ENCODE data around the gene PNRC1. TPM values are rescaled to one million over a fixed set of nuclear protein-coding genes. Genes with fewer than 3 reads are reported as not detected.

Gene PNRC1
- total and polyA plus RNA-seq, 2 experiments from 2014 or later: 35.0 to 38.6 TPM

DNA sequence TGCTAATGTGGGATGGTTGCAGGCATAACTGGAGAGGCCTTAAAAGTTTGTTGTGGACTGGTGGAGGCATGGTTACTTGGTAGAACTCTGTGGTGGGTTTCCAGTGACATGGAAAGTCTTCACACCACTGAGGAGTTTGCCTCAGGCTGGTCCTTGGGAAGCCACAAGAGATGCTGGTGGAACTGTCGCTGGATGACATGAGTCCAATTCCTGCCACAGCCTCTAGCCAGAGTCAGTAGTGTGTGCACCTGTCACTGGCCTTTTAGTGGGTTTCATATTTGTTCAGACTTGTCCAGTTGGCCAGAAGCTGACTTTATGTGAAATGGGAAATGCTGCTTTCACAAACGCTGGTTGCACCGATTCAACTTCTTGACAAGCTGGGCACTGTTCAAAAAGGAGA lies 51.0 kb downstream of the PNRC1 start (continued):
- TF ChIP-seq, protein P1, sequence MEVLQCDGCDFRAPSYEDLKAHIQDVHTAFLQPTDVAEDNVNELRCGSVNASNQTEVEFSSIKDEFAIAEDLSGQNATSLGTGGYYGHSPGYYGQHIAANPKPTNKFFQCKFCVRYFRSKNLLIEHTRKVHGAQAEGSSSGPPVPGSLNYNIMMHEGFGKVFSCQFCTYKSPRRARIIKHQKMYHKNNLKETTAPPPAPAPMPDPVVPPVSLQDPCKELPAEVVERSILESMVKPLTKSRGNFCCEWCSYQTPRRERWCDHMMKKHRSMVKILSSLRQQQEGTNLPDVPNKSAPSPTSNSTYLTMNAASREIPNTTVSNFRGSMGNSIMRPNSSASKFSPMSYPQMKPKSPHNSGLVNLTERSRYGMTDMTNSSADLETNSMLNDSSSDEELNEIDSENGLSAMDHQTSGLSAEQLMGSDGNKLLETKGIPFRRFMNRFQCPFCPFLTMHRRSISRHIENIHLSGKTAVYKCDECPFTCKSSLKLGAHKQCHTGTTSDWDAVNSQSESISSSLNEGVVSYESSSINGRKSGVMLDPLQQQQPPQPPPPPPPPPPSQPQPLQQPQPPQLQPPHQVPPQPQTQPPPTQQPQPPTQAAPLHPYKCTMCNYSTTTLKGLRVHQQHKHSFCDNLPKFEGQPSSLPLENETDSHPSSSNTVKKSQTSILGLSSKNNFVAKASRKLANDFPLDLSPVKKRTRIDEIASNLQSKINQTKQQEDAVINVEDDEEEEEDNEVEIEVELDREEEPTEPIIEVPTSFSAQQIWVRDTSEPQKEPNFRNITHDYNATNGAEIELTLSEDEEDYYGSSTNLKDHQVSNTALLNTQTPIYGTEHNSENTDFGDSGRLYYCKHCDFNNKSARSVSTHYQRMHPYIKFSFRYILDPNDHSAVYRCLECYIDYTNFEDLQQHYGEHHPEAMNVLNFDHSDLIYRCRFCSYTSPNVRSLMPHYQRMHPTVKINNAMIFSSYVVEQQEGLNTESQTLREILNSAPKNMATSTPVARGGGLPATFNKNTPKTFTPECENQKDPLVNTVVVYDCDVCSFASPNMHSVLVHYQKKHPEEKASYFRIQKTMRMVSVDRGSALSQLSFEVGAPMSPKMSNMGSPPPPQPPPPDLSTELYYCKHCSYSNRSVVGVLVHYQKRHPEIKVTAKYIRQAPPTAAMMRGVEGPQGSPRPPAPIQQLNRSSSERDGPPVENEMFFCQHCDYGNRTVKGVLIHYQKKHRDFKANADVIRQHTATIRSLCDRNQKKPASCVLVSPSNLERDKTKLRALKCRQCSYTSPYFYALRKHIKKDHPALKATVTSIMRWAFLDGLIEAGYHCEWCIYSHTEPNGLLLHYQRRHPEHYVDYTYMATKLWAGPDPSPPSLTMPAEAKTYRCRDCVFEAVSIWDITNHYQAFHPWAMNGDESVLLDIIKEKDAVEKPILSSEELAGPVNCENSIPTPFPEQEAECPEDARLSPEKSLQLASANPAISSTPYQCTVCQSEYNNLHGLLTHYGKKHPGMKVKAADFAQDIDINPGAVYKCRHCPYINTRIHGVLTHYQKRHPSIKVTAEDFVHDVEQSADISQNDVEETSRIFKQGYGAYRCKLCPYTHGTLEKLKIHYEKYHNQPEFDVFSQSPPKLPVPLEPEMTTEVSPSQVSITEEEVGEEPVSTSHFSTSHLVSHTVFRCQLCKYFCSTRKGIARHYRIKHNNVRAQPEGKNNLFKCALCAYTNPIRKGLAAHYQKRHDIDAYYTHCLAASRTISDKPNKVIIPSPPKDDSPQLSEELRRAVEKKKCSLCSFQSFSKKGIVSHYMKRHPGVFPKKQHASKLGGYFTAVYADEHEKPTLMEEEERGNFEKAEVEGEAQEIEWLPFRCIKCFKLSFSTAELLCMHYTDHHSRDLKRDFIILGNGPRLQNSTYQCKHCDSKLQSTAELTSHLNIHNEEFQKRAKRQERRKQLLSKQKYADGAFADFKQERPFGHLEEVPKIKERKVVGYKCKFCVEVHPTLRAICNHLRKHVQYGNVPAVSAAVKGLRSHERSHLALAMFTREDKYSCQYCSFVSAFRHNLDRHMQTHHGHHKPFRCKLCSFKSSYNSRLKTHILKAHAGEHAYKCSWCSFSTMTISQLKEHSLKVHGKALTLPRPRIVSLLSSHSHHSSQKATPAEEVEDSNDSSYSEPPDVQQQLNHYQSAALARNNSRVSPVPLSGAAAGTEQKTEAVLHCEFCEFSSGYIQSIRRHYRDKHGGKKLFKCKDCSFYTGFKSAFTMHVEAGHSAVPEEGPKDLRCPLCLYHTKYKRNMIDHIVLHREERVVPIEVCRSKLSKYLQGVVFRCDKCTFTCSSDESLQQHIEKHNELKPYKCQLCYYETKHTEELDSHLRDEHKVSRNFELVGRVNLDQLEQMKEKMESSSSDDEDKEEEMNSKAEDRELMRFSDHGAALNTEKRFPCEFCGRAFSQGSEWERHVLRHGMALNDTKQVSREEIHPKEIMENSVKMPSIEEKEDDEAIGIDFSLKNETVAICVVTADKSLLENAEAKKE (CRISPR knock-in tag; IDR thresholded peaks at IDR 0.05): no peak
- TF ChIP-seq, protein P2, sequence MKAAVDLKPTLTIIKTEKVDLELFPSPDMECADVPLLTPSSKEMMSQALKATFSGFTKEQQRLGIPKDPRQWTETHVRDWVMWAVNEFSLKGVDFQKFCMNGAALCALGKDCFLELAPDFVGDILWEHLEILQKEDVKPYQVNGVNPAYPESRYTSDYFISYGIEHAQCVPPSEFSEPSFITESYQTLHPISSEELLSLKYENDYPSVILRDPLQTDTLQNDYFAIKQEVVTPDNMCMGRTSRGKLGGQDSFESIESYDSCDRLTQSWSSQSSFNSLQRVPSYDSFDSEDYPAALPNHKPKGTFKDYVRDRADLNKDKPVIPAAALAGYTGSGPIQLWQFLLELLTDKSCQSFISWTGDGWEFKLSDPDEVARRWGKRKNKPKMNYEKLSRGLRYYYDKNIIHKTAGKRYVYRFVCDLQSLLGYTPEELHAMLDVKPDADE (IDR thresholded peaks at IDR 0.05): no peak
- no peak for TF ChIP-seq EZH2phosphoT487 (IDR thresholded peaks at IDR 0.05; ENCODE audit: unreplicated experiment)
- TF ChIP-seq JUNB (IDR thresholded peaks at IDR 0.05; ENCODE audit: unreplicated experiment): no peak

DNA sequence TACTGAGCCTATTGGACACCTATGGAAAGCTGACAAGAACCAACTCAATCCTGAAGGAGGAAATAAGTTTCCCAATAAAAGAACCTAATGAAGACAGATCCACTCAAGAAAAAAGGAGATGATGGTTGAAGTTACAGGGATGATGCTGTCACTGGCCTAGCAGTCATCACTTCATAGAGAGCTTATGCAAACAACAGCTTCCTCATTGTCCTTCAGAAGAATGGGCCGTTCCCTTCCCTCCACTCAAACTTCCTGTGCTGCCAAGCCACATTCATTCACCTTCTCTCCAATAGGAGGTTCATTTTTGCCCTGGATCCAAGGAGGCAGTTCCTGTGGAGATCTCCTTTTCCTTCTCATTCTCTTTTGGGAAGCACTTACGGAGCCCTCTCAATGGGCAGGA lies 51.5 kb downstream of the PNRC1 start:
- H3K36me3 Mint-ChIP-seq (ENCODE audit: low read depth): peaks cover 8% of the 10 kb centered on the region; the same call in 1 of the 3 replicates
- peaks cover 7% of the 10 kb centered on the region; the same call in 2 of the 3 replicates for H3K4me1 Mint-ChIP-seq
- peaks cover 34% of the 10 kb centered on the region for H3K27me3 Mint-ChIP-seq (ENCODE audit: insufficient read depth, low read depth, poor library complexity)
- TF ChIP-seq JUNB (IDR thresholded peaks at IDR 0.05; ENCODE audit: unreplicated experiment) (no peak), CREB1 (CRISPR knock-in tag; IDR thresholded peaks at IDR 0.05; ENCODE audit: low read depth) (no peak), POLR2AphosphoS5 (IDR thresholded peaks at IDR 0.05; ENCODE audit: low read depth) (no peak), EZH2phosphoT487 (IDR thresholded peaks at IDR 0.05; ENCODE audit: unreplicated experiment) (no peak)
- TF ChIP-seq, protein P3, sequence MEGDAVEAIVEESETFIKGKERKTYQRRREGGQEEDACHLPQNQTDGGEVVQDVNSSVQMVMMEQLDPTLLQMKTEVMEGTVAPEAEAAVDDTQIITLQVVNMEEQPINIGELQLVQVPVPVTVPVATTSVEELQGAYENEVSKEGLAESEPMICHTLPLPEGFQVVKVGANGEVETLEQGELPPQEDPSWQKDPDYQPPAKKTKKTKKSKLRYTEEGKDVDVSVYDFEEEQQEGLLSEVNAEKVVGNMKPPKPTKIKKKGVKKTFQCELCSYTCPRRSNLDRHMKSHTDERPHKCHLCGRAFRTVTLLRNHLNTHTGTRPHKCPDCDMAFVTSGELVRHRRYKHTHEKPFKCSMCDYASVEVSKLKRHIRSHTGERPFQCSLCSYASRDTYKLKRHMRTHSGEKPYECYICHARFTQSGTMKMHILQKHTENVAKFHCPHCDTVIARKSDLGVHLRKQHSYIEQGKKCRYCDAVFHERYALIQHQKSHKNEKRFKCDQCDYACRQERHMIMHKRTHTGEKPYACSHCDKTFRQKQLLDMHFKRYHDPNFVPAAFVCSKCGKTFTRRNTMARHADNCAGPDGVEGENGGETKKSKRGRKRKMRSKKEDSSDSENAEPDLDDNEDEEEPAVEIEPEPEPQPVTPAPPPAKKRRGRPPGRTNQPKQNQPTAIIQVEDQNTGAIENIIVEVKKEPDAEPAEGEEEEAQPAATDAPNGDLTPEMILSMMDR (conservative IDR thresholded peaks at IDR 0.05; ENCODE audit: low read depth in 2 of 2): no peak

More for the DNA sequence above, 51.5 kb downstream of the PNRC1 start:
- H3K27ac Mint-ChIP-seq: no peak overlapping the region
- H4K20me1 ChIP-seq (replicated peaks; ENCODE audit: insufficient read depth): peaks cover 8% of the 10 kb centered on the region
- H3K36me3 ChIP-seq (ENCODE audit: insufficient read depth): no peaks in the 10 kb centered on the region
- no peak overlapping the region for H3K4me2 ChIP-seq
- no peaks in the 10 kb centered on the region for H3K79me2 ChIP-seq (replicated peaks; ENCODE audit: insufficient read depth)
- H3K27me3 ChIP-seq (ENCODE audit: insufficient read depth): peaks cover 75% of the 10 kb centered on the region
- H3K9me2 ChIP-seq (ENCODE audit: insufficient read depth): no peaks in the 10 kb centered on the region
- peaks cover 10% of the 10 kb centered on the region for H3K9me3 Mint-ChIP-seq
- H3K27ac ChIP-seq (ENCODE audit: low read depth): no peak overlapping the region
- H3F3A ChIP-seq (replicated peaks; ENCODE audit: low read depth): no peaks in the 10 kb centered on the region
- ATAC-seq: no peak
- peaks cover 7% of the 10 kb centered on the region for H3K4me1 ChIP-seq (ENCODE audit: insufficient read depth)
- no peak overlapping the region for H3K4me3 ChIP-seq
- no peak overlapping the region for H3K4me3 Mint-ChIP-seq
- H2AFZ ChIP-seq: no peak overlapping the region
- no peak for DNase-seq (ENCODE audit: low spot score)

Data from GM23338 (cell line).